ENCODE measurements around the gene HCN3.

Gene HCN3

DNA sequence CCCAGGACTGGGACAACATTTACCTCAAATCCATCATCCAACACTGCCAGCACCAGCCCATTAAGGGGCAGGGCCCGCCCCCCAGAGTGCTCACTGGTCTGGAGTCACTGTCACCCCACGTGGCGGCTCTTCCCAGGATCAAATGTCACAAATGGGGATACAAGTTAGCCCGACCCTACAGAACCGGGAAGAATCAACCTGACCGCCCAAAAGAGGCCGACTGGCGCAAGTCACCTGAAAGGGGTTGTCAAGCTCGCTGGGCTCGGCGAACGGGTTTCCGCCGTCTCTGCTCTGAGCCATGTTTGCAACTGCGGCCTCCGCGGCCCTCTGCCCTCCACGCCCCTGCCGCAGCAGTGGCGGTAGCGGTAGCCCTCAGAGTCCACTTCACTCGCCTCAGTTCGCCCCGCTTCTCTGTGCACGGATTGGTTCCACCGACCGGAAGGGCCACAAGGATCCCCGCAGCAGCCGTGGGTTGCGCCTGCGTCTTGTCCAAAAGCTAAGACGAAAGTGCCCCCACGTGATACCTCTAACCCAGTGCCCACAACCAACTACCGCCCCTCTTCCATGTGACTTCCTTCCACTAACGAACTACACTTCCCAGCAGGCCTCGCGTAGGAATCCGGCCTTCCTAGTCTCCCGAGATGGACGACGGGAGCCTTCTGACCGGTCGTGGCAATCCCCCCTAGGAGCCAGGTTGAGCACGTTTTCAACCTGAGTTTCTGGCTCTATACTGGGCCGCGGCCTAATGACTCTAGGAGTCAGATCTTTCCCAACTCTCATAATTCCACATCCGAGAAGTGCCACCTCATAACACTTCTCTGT, 15.2 kb upstream of the HCN3 start, which contains the start of gene SCAMP3:
TSS of gene SCAMP3 (minus strand) at position 509 of the 822 bp plus-strand sequence. CDS start at position 300, 209 bp downstream.
- TF ChIP-seq POLR2A (IDR thresholded peaks at IDR 0.05; ENCODE audit: low read depth, low read length), result peak; percentile 82
- peak; percentile 68 for FAIRE-seq

DNA sequence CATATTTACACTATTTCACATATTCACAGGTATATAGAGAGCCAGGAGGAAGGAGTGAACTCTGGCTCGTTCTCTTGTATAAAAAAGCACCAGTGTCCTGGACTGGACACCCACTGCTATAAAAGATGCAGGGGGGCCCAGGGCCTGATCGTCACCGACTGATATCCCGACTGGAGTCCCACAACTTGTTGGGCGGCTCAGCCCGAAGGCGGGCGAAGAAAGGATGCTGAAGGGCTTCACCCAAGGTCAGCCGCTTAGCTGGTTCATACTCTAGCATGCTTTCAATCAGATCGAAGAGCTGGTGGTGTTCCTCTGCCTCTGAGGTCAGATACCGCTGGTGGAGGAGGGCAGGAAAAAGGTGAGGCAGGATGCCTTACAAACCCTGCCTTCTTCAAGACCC, 14.2 kb upstream of the HCN3 start:
- TF ChIP-seq POLR2A (IDR thresholded peaks at IDR 0.05; ENCODE audit: low read depth, low read length), result no peak
- no peak for FAIRE-seq

More for the DNA sequence above, 15.2 kb upstream of the HCN3 start, which contains the start of gene SCAMP3:
- DNase-seq (ENCODE audit: insufficient read length, low spot score), result peak; percentile 97

DNA sequence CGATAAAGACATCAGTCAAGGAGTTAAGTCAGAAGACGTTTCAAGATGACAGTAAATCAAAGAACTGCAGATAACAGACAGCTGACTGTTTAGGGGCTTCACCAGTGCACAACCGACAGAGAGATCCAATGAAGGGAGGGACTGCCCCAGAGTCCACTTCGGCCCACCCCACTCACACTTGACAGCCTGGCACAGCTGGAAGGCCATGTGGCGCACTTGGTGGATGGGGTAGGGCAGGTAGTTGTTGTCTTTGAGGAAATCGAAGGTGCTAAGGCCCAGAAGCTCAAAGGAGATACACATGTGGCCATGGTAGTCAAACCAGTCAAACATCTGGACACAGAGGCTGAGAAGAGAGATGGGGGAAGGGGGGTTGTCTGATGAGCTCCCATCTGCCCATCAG, 10.7 kb upstream of the HCN3 start:
- no peak for DNase-seq (ENCODE audit: insufficient read length, low spot score)
- FAIRE-seq, result no peak
- no peak for TF ChIP-seq POLR2A (IDR thresholded peaks at IDR 0.05; ENCODE audit: low read depth, low read length)

More for the DNA sequence above, 14.2 kb upstream of the HCN3 start:
- DNase-seq (ENCODE audit: insufficient read length, low spot score), result no peak

DNA sequence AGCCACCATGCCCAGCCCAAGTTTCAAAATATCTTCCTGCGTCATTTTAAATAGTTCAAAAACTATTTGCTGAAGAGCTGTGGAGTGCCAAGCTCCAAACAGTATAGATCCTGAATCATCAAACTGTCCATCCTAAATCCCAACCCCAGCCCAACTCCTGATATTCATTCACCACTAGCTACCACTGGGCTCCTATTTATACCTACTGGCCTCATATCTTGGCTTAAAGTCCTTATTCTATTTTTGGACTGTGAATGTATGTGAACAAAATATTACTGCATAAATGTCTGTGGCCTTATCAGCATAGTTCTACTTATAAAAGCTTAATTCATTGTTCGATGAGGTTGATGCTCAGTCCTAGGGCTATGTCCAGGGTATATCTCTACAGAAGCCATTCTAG, 9.9 kb upstream of the HCN3 start:
- FAIRE-seq (no peak), DNase-seq (ENCODE audit: insufficient read length, low spot score) (no peak)
- TF ChIP-seq POLR2A (IDR thresholded peaks at IDR 0.05; ENCODE audit: low read depth, low read length), result no peak

DNA sequence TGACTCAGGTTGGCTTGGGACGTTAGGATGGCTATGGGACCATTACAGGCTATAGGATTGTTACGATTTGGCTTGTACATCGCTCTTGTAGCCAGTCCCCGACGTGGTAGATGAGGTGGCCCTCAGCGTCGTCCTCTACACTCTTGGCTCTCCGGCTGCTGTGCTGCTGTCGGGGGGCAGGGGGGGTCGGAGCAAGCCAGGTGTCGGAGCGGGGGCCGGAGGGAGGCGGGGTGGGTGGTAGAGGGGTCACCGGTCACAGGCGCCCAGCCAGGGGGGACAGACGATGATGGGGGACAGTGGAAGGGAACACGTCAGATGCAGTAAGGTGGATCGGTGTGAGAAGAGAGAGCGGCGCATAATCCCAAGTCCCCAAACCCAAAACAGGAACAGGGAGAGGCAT, 8.6 kb upstream of the HCN3 start:
- DNase-seq (ENCODE audit: insufficient read length, low spot score) (no peak), FAIRE-seq (no peak)
- TF ChIP-seq POLR2A (IDR thresholded peaks at IDR 0.05; ENCODE audit: low read depth, low read length), result no peak

DNA sequence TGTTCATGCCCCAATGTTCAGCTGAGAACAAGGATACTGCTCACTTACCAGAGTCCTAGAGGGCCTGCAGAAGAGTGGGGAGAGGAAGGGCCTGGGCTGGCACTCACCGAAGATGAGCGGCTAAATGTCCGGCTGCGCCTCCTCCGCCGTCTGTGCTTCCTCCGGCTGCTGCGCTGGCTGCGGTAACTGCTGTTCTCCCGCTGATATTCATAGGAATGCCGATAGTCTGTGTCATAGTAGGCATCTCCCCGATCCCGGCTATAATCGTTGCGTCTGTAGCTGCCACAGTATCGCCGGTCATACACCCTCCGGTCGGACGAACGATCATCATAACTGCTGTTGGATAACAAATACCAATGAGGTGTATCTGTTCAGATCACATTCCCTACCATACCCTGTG, 7.9 kb upstream of the HCN3 start:
- DNase-seq (ENCODE audit: insufficient read length, low spot score), result no peak
- no peak for FAIRE-seq
- no peak for TF ChIP-seq POLR2A (IDR thresholded peaks at IDR 0.05; ENCODE audit: low read depth, low read length)

DNA sequence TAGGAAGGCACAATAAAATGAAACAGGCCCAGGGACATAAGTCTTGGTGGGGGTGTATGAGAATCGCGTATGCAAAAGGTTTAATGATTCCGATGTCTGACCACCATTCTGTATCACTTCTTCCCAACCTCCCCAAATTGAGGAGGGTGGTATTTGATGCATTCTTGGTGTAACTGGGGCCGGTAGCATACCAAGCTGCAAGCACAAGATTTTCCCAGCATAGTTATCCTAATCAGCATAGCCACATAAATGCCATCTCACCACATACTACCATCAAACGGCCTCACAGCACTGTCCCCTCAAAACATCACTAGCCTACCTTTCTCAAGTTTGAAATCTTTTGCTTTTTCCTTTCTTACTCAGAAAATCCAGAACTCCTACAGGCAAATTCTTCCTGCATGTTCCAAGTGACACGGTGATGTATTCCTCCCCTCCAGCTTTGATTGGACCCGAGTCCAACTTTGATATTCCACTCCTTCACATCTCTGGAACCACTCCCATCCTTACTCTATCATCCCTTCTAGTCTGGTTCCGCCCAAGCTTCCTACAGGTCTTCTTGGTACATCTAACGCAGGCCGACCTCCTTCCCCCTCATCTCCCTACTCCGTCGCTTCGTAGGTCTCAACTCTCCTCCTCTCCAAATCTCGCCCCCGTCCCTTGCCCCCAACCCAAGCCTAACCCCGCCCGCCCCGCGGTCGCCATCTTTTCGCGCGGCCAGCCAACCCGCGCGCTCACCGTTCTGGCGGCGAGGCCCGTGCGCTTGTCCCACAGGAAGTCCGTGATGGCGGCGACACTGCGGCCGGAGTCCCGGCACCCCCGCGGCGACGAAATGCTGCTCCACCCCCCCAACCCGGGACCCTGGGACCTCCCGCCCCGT, 4.6 kb upstream of the HCN3 start:
- peak; percentile 35; the same call in 1 of the 2 replicates for TF ChIP-seq POLR2A (IDR thresholded peaks at IDR 0.05; ENCODE audit: low read depth, low read length)
- FAIRE-seq, result no peak
- DNase-seq (ENCODE audit: insufficient read length, low spot score), result peak; percentile 74

DNA sequence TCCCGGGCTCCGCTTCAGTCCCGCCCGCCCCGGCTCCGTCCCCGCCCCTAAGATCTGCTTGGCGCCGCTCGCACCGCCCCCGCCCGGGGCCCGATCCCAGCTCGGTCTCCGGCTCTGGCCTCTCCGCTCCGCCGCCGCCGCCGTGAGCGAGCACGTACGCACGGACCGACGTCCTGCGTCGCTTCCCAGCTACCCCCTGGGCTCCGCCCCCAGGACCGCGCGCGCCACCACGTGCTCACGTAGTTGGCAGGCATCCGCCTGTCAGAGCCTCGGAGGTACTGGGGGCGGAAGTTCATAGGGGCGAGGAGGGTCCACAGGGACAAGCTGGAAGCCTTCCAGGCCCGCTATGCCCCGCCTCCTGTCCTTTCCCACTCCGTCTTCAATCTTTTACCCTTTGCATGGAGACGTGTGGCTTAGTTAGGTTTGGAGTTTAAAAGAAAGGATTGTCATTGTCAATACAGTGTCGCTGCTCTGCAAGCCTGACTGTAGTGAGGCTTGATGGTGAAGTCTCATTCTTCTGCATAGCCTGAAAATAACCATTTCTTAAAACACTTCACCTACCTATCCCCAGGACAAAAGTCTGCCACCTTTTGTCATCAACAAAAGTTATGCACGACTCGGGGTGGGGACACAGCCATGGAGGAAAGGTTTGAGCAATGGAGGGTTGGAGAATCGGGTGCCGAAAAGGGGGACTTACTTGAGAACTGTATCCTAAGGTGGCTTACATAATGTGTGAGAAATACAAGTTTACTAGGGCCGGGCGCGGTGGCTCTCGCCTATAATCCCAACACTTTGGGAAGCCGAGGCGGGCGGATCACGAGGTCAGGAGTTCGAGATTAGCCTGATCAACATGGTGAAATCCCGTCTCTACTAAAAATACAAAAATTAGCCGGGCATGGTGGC, 3.7 kb upstream of the HCN3 start, which contains the start of gene CLK2:
TSS of gene CLK2 (minus strand) at position 162 of the 903 bp plus-strand sequence. CDS start 2,527 bp downstream, outside the sequence.
- peak; percentile 72 for TF ChIP-seq POLR2A (IDR thresholded peaks at IDR 0.05; ENCODE audit: low read depth, low read length)
- FAIRE-seq (no peak), DNase-seq (ENCODE audit: insufficient read length, low spot score) (peak; percentile 92)

DNA sequence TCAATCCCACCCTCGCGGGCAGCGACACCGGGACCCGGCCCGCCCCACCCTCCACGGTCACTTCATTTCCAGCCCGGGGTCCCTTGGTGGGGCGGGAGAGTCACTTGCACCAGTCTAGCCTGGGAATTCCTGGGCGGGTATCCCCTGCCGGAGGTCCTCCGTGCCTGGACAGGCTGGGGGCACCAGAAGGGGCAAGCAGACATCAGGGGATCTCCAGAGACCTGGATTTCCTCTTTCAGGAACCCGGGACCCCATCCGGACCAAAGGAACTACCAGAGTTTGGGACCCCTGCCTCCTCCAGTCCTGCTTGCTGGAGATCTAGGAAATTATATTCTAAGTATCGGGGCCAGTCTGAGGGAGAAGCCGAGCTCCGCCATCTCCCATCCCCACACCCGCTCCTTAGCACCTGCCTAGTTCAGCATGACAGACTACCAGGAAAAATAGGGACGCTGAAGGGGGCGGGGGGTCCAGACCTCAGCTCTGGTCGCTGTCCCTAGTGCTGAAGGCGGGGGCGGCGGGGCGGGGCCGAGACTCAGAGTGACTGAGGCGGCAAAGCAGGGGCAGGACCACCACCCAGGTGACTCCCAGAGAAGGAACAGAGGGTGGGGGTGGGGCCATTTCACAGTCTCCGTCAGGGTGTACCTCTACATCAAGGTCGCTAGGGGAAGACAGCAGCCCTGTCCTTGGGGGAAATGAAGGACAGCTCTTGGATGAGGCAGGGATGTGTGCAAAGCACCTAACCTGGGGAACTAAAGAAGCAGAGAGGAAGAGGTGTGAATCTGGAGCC, 832 bp downstream of the HCN3 start:
- no peak for FAIRE-seq
- no peak for TF ChIP-seq POLR2A (IDR thresholded peaks at IDR 0.05; ENCODE audit: low read depth, low read length)
- DNase-seq (ENCODE audit: insufficient read length, low spot score), result peak; percentile 35

DNA sequence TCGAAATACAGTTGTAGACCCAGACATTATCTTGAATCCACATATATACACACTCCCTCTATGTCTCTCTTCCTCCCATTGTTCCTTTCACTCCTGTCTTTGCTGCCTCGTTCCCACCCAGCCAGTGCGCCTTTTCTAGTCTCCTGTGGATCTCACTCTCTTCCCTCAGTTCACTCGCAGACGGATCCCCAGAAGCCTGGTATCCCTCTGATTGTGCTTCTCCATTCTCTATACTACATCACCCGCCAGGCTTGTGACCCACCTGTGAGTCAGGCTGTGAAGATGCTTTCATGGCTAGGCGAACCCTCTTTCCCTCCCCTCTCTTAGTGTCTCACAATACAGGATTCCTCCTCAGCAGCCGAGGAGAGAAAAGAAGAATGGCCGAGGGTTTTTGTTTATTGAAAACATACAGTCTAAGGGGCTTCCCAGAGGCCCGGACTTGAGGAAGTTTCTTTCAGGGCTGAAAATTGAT, 1.5 kb downstream of the HCN3 start:
- TF ChIP-seq POLR2A (IDR thresholded peaks at IDR 0.05; ENCODE audit: low read depth, low read length), result no peak
- FAIRE-seq, result no peak
- no peak for DNase-seq (ENCODE audit: insufficient read length, low spot score)

DNA sequence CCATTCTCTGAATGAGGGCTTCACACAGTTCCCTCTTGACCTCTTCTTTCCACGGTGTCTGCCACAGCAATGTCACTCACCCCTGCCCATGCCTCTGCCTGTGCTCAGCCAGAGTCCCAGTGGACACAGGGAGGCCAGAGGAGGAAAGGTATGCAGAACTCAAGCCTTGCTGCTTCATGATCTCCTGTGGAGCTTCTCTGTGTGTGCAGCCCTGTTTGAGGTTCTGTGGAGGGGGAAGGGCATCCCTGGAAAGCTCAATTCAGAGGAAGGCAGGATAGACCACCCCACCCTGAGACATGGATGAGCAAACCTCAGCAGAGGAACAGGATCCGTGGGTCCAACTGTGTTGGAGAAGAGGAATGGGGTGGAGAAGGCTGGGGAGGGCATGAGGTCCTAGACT, 2.0 kb downstream of the HCN3 start:
- no peak for DNase-seq (ENCODE audit: insufficient read length, low spot score)
- FAIRE-seq, result no peak
- no peak for TF ChIP-seq POLR2A (IDR thresholded peaks at IDR 0.05; ENCODE audit: low read depth, low read length)

DNA sequence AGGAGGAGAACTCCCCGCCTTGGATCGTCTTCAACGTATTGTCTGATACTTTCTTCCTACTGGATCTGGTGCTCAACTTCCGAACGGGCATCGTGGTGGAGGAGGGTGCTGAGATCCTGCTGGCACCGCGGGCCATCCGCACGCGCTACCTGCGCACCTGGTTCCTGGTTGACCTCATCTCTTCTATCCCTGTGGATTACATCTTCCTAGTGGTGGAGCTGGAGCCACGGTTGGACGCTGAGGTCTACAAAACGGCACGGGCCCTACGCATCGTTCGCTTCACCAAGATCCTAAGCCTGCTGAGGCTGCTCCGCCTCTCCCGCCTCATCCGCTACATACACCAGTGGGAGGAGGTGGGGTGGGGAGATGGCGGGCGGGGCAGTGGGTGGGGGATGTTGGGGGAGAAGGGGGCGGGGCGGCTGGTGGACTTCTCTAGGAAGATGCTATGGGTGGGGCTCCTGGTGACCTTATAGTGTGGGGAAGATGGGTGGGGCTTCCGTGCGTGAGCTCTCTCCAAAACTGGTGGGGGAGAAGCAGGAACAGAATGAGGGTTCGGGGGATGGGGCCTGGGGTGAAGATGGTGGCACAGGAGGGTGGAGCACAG, 5.3 kb downstream of the HCN3 start:
- TF ChIP-seq POLR2A (IDR thresholded peaks at IDR 0.05; ENCODE audit: low read depth, low read length), result no peak
- no peak for FAIRE-seq
- no peak for DNase-seq (ENCODE audit: insufficient read length, low spot score)

Data from H54 (cell line).